GM12878 (cell line): ENCODE data around the gene HDDC2.

Experiments used
- BRCA1 ChIP-seq: IDR thresholded peaks from 2 replicates; pipeline ENCODE4 v1.6.1; 2011; ENCODE audit warnings: low read depth, low read length, improper control_type of control experiment
- POLR2A ChIP-seq: IDR thresholded peaks from 2 replicates; pipeline ENCODE4 v1.6.1; 2011; ENCODE audit warnings: low read depth, mild to moderate bottlenecking, low read length
- POLR2AphosphoS5 ChIP-seq: IDR thresholded peaks from 2 replicates; pipeline ENCODE4 v1.6.1; 2011; ENCODE audit warnings: mild to moderate bottlenecking, low read length, inconsistent platforms

DNA sequence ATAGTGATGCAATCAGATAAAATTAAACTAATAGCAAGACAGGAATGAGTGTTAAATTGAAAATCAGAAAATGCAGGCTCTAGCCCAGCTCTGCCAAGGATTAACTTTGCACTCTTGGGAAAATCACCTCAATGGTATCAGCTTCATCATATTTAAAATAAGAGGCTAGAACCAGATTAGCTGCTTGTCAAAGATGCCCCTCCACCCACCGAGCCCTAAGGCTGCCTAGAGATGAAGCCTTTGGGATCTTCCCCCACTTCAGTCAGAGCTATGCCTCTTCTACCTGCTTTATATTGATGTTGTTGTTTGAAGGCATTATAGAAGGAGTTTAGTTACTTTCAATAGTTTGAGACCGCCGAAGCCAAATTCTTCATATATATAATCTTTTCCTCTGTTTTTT, 47.4 kb downstream of the HDDC2 start:
- no peak for TF ChIP-seq POLR2A
- no peak for TF ChIP-seq BRCA1
- TF ChIP-seq POLR2AphosphoS5, result no peak
